WTC11 (cell line): ENCODE measurements around the gene FOXD1.

Experiments
- NFE2L1 ChIP-seq: sonication (generic); formaldehyde crosslinking; IDR thresholded peaks from 2 replicates; pipeline ENCODE4 v1.8.1; 2023; ENCODE audit warnings: missing genetic modification reagents
- NFYB ChIP-seq: sonication (generic); formaldehyde crosslinking; conservative IDR thresholded peaks from 2 replicates; pipeline ENCODE4 v1.8.0; 2022; ENCODE audit warnings: low read depth, missing genetic modification reagents
- ZNF416 ChIP-seq: fragments of 250-450 bp; sonication (Bioruptor Pico); IDR thresholded peaks from 2 replicates; pipeline ENCODE4 v1.9.0; 2021; ENCODE audit warnings: mild to moderate bottlenecking, inconsistent platforms
- TF ChIP-seq, protein P1 (sequence below): sonication (generic); formaldehyde crosslinking; IDR thresholded peaks from 2 replicates; pipeline ENCODE4 v1.8.1; 2023; ENCODE audit warnings: mild to moderate bottlenecking, moderate library complexity, missing genetic modification reagents
- TF ChIP-seq, protein P2 (sequence below): sonication (generic); formaldehyde crosslinking; IDR thresholded peaks from 2 replicates; pipeline ENCODE4 v1.8.1; 2022; ENCODE audit warnings: low read depth, missing genetic modification reagents, borderline replicate concordance
- TF ChIP-seq, protein P3 (sequence below): fragments of 200-600 bp; IDR thresholded peaks from 2 replicates; pipeline ENCODE4 v1.8.0; 2022; ENCODE audit warnings: antibody characterized with exemption
- TF ChIP-seq, protein P4 (sequence below): sonication (generic); formaldehyde crosslinking; IDR thresholded peaks from 2 replicates; pipeline ENCODE4 v1.8.0; 2023; ENCODE audit warnings: missing genetic modification reagents, mild to moderate bottlenecking, borderline replicate concordance

DNA sequence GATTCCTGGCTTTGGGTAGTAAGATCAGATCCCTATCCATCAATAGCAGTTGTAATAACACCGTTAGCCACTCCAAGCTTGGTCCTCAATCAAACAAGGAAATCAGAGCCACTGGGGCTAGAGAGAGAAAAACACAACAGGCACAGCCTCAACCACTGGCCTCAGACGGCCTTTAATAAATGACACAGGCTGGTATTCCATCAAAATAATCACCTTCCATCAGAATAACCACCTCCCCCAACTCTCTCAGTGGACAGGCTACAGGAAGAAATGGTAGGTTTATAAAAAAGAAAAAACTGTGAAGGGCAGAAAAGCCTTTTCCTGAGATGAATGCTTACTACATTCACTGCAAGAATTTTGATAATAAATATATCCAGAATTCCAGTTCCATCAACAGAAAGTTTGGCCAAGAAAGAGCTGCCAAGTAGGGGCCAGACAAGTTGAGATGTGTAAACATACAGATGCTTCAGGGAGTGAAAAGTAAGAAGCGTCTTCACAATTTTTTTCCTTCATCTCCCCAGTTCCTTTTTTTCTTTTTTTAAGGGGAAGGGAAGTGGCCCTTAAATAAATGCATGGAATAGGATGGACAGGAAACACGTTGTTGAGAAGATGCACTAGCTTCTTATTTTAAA, 5.5 kb downstream of the FOXD1 start:
- TF ChIP-seq, protein P1, sequence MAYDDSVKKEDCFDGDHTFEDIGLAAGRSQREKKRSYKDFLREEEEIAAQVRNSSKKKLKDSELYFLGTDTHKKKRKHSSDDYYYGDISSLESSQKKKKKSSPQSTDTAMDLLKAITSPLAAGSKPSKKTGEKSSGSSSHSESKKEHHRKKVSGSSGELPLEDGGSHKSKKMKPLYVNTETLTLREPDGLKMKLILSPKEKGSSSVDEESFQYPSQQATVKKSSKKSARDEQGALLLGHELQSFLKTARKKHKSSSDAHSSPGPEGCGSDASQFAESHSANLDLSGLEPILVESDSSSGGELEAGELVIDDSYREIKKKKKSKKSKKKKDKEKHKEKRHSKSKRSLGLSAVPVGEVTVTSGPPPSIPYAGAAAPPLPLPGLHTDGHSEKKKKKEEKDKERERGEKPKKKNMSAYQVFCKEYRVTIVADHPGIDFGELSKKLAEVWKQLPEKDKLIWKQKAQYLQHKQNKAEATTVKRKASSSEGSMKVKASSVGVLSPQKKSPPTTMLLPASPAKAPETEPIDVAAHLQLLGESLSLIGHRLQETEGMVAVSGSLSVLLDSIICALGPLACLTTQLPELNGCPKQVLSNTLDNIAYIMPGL (CRISPR knock-in tag) = no peak
- TF ChIP-seq, protein P2, sequence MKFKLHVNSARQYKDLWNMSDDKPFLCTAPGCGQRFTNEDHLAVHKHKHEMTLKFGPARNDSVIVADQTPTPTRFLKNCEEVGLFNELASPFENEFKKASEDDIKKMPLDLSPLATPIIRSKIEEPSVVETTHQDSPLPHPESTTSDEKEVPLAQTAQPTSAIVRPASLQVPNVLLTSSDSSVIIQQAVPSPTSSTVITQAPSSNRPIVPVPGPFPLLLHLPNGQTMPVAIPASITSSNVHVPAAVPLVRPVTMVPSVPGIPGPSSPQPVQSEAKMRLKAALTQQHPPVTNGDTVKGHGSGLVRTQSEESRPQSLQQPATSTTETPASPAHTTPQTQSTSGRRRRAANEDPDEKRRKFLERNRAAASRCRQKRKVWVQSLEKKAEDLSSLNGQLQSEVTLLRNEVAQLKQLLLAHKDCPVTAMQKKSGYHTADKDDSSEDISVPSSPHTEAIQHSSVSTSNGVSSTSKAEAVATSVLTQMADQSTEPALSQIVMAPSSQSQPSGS (CRISPR knock-in tag) = no peak
- TF ChIP-seq, protein P3, sequence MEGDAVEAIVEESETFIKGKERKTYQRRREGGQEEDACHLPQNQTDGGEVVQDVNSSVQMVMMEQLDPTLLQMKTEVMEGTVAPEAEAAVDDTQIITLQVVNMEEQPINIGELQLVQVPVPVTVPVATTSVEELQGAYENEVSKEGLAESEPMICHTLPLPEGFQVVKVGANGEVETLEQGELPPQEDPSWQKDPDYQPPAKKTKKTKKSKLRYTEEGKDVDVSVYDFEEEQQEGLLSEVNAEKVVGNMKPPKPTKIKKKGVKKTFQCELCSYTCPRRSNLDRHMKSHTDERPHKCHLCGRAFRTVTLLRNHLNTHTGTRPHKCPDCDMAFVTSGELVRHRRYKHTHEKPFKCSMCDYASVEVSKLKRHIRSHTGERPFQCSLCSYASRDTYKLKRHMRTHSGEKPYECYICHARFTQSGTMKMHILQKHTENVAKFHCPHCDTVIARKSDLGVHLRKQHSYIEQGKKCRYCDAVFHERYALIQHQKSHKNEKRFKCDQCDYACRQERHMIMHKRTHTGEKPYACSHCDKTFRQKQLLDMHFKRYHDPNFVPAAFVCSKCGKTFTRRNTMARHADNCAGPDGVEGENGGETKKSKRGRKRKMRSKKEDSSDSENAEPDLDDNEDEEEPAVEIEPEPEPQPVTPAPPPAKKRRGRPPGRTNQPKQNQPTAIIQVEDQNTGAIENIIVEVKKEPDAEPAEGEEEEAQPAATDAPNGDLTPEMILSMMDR = no peak
- TF ChIP-seq ZNF416 (CRISPR knock-in tag) (no peak), NFE2L1 (CRISPR knock-in tag) (no peak), NFYB (no peak)
- TF ChIP-seq, protein P4, sequence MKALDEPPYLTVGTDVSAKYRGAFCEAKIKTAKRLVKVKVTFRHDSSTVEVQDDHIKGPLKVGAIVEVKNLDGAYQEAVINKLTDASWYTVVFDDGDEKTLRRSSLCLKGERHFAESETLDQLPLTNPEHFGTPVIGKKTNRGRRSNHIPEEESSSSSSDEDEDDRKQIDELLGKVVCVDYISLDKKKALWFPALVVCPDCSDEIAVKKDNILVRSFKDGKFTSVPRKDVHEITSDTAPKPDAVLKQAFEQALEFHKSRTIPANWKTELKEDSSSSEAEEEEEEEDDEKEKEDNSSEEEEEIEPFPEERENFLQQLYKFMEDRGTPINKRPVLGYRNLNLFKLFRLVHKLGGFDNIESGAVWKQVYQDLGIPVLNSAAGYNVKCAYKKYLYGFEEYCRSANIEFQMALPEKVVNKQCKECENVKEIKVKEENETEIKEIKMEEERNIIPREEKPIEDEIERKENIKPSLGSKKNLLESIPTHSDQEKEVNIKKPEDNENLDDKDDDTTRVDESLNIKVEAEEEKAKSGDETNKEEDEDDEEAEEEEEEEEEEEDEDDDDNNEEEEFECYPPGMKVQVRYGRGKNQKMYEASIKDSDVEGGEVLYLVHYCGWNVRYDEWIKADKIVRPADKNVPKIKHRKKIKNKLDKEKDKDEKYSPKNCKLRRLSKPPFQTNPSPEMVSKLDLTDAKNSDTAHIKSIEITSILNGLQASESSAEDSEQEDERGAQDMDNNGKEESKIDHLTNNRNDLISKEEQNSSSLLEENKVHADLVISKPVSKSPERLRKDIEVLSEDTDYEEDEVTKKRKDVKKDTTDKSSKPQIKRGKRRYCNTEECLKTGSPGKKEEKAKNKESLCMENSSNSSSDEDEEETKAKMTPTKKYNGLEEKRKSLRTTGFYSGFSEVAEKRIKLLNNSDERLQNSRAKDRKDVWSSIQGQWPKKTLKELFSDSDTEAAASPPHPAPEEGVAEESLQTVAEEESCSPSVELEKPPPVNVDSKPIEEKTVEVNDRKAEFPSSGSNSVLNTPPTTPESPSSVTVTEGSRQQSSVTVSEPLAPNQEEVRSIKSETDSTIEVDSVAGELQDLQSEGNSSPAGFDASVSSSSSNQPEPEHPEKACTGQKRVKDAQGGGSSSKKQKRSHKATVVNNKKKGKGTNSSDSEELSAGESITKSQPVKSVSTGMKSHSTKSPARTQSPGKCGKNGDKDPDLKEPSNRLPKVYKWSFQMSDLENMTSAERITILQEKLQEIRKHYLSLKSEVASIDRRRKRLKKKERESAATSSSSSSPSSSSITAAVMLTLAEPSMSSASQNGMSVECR (CRISPR knock-in tag) = no peak
